SK-N-SH treated with all-trans-retinoic acid at 6 μM for 48 hours (cell line): ENCODE results near the gene PACRGL.

ENCODE experiments used
- ARNTL ChIP-seq: fragments of 450-650 bp; formaldehyde crosslinking; IDR thresholded peaks from 2 replicates; pipeline ENCODE4 v1.5.0; 2020; ENCODE audit warnings: low read depth, mild to moderate bottlenecking, moderate library complexity, borderline replicate concordance
- CSDC2 ChIP-seq: fragments of 250-450 bp; sonication (Bioruptor Pico); IDR thresholded peaks from 2 replicates; pipeline ENCODE4 v1.5.0; 2020; ENCODE audit warnings: mild to moderate bottlenecking, moderate library complexity
- OSR1 ChIP-seq: fragments of 250-450 bp; sonication (Bioruptor Pico); IDR thresholded peaks from 2 replicates; pipeline ENCODE4 v1.8.0; 2022; ENCODE audit warnings: moderate library complexity, mild to moderate bottlenecking, inconsistent platforms
- PPARA ChIP-seq: fragments of 250-450 bp; sonication (Bioruptor Pico); IDR thresholded peaks from 2 replicates; pipeline ENCODE4 v1.5.0; 2020; ENCODE audit warnings: mild to moderate bottlenecking, borderline replicate concordance
- SNAI2 ChIP-seq: fragments of 250-450 bp; sonication (Bioruptor Pico); IDR thresholded peaks from 2 replicates; pipeline ENCODE4 v1.5.0; 2020; ENCODE audit warnings: mild to moderate bottlenecking, moderate library complexity
- TOX ChIP-seq: fragments of 250-450 bp; sonication (Bioruptor Pico); IDR thresholded peaks from 2 replicates; pipeline ENCODE4 v1.8.0; 2021; ENCODE audit warnings: mild to moderate bottlenecking, moderate library complexity, borderline replicate concordance
- ZFP3 ChIP-seq: fragments of 250-450 bp; sonication (Bioruptor Pico); IDR thresholded peaks from 2 replicates; pipeline ENCODE4 v1.5.0; 2020; ENCODE audit warnings: mild to moderate bottlenecking, moderate library complexity
- ZFP30 ChIP-seq: fragments of 450-650 bp; formaldehyde crosslinking; IDR thresholded peaks from 2 replicates; pipeline ENCODE4 v1.5.0; 2022; ENCODE audit warnings: mild to moderate bottlenecking, moderate library complexity
- ZNF565 ChIP-seq: fragments of 450-650 bp; formaldehyde crosslinking; conservative IDR thresholded peaks from 2 replicates; pipeline ENCODE4 v1.5.0; 2020; ENCODE audit warnings: low read depth, mild to moderate bottlenecking, moderate library complexity
- TF ChIP-seq, protein P1 (sequence below): fragments of 250-450 bp; sonication (Bioruptor Pico); IDR thresholded peaks from 2 replicates; pipeline ENCODE4 v1.8.0; 2020; ENCODE audit warnings: mild to moderate bottlenecking, moderate library complexity, borderline replicate concordance
- TF ChIP-seq, protein P2 (sequence below): fragments of 250-450 bp; sonication (Bioruptor Pico); IDR thresholded peaks from 2 replicates; pipeline ENCODE4 v1.5.1; 2020; ENCODE audit warnings: low read depth, mild to moderate bottlenecking, moderate library complexity

GRCh38 chr4:20679951-20680350 lies 20.3 kb upstream of the PACRGL start:
- TF ChIP-seq SNAI2 (CRISPR knock-in tag) (no peak), ZNF565 (no peak), PPARA (CRISPR knock-in tag) (no peak), ZFP3 (no peak), TOX (CRISPR knock-in tag) (no peak), ARNTL (CRISPR knock-in tag) (no peak), ZFP30 (CRISPR knock-in tag) (no peak), OSR1 (no peak), CSDC2 (CRISPR knock-in tag) (no peak)
- TF ChIP-seq, protein P1, sequence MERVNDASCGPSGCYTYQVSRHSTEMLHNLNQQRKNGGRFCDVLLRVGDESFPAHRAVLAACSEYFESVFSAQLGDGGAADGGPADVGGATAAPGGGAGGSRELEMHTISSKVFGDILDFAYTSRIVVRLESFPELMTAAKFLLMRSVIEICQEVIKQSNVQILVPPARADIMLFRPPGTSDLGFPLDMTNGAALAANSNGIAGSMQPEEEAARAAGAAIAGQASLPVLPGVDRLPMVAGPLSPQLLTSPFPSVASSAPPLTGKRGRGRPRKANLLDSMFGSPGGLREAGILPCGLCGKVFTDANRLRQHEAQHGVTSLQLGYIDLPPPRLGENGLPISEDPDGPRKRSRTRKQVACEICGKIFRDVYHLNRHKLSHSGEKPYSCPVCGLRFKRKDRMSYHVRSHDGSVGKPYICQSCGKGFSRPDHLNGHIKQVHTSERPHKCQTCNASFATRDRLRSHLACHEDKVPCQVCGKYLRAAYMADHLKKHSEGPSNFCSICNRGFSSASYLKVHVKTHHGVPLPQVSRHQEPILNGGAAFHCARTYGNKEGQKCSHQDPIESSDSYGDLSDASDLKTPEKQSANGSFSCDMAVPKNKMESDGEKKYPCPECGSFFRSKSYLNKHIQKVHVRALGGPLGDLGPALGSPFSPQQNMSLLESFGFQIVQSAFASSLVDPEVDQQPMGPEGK (CRISPR knock-in tag), result no peak
- TF ChIP-seq, protein P2, sequence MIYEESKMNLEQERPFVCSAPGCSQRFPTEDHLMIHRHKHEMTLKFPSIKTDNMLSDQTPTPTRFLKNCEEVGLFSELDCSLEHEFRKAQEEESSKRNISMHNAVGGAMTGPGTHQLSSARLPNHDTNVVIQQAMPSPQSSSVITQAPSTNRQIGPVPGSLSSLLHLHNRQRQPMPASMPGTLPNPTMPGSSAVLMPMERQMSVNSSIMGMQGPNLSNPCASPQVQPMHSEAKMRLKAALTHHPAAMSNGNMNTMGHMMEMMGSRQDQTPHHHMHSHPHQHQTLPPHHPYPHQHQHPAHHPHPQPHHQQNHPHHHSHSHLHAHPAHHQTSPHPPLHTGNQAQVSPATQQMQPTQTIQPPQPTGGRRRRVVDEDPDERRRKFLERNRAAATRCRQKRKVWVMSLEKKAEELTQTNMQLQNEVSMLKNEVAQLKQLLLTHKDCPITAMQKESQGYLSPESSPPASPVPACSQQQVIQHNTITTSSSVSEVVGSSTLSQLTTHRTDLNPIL (CRISPR knock-in tag), result no peak
